ENCODE results near the gene PRSS12. TPM values are rescaled to one million over a fixed set of nuclear protein-coding genes. Genes with fewer than 3 reads are reported as not detected.

The PRSS12 gene
- total and polyA plus RNA-seq, 8 donors: 0.45 to 21.7 (median 9.0) TPM

DNA sequence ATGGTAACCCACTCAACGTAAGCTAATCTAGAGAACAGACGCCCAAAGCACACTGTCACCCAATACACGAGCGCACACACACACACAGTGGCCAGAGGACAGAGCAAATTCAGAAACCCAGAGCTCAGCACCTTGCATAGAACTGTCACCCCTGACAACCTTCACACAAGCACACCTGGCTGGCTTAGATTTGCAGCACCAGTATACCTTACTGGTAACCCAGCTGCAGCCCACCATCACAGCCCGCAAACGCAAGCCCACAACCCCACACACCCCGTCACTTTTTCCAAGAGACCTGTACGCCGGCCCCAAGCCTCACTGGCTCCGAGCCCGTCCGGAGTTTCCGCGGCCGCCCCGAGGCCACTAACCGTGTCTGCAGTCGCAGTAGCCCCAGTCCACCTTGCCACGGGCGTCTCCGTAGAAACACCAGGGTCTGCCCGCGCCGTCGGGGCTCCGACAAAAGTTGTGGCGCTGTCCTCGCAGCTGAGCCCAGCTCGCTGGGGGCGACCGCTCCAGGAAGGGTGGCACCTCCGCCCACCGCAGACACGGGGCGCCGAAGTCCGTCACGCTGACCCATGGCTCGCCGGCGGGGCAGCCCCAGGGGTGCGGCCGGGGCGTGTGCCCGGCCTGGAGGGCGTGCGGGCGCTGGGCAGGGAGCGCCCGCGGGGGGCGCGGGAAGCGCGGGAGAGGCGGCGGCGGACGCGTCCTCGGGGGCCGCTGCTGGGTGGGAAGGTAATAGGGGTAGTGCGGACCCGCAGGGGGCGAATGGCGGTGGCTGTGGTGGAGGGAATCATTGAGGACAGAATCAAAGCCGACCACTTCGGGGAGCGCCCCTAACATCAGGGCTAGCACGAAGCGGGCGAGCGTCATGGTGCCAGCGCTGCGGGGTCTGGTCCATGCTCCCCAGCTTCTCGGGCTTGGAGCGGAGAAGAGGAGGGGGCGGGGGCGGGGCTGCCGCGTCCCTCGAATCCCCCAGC, 664 bp downstream of the PRSS12 start:
- TF ChIP-seq POLR2A (IDR thresholded peaks at IDR 0.05) (no peak), POLR2AphosphoS5 (IDR thresholded peaks at IDR 0.05) (peak in 1 of 3 donors; percentile 15), EP300 (IDR thresholded peaks at IDR 0.05) (no peak)
- TF ChIP-seq, protein P1, sequence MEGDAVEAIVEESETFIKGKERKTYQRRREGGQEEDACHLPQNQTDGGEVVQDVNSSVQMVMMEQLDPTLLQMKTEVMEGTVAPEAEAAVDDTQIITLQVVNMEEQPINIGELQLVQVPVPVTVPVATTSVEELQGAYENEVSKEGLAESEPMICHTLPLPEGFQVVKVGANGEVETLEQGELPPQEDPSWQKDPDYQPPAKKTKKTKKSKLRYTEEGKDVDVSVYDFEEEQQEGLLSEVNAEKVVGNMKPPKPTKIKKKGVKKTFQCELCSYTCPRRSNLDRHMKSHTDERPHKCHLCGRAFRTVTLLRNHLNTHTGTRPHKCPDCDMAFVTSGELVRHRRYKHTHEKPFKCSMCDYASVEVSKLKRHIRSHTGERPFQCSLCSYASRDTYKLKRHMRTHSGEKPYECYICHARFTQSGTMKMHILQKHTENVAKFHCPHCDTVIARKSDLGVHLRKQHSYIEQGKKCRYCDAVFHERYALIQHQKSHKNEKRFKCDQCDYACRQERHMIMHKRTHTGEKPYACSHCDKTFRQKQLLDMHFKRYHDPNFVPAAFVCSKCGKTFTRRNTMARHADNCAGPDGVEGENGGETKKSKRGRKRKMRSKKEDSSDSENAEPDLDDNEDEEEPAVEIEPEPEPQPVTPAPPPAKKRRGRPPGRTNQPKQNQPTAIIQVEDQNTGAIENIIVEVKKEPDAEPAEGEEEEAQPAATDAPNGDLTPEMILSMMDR (IDR thresholded peaks at IDR 0.05): no peak
- Histone ChIP-seq H3K4me1 (peaks cover 14 to 24% (median 21%) of the 10 kb centered on the region in 4 donors), H3K4me3 (peak overlapping the region; percentile 58 to 67 (median 60)), H3K9me3 (no peaks in the 10 kb centered on the region), H3K27me3 (peaks cover 0 to 56% (median 26%) of the 10 kb centered on the region in 3 donors), H3K27ac (peak overlapping the region; percentile 52 to 93 (median 77)), H3K36me3 (no peaks in the 10 kb centered on the region)
- intact Hi-C loops (cut with DNase I; ENCODE audit: low total_unique reads): loop anchor here (5.0 kb wide), 1 partner anchor 70 kb away; no protein-coding TSS in a partner anchor
- DNase-seq: peak; percentile 51 to 75
- 2 to 11% (median 3%) methylated on average over 19 to 82 of the region's 82 CpGs for WGBS, 5 donors

DNA sequence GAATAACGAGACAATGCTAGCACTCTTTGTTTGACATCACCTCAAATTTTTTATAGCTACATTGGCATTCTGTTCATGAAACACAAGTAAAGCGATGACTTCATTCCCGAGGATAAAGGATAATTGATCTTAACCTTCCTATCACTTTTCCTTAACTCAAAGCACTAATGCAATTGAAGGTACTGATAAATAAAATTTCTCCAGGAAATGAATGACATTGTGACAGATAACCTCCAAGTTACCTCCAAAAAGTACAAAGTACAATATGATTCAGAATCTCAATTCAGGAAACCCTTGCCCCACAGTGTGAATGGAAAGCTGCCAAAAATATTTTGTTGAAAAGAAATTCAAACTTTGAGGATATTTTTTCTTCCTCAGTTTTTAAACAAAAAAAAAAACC, 1.8 kb downstream of the PRSS12 start:
- Histone ChIP-seq H3K4me3 (peak overlapping the region in 1 of 4 donors; percentile 67), H3K4me1 (peaks cover 14 to 24% (median 21%) of the 10 kb centered on the region in 4 donors), H3K36me3 (no peaks in the 10 kb centered on the region), H3K27me3 (peaks cover 0 to 46% (median 26%) of the 10 kb centered on the region in 3 donors), H3K27ac (peak overlapping the region in 2 of 5 donors; percentile 77 to 82), H3K9me3 (no peaks in the 10 kb centered on the region)
- DNase-seq: peak in 1 of 2 donors; percentile 17
- 28 to 49% (median 39%) methylated on average over 3 of the region's 3 CpGs for WGBS, 5 donors
- intact Hi-C loops (cut with DNase I; ENCODE audit: low total_unique reads): loop anchor here (5.0 kb wide), 1 partner anchor 69 kb away; no protein-coding TSS in a partner anchor
- TF ChIP-seq, protein P1 (IDR thresholded peaks at IDR 0.05): no peak
- no peak for TF ChIP-seq POLR2AphosphoS5 (IDR thresholded peaks at IDR 0.05)
- no peak for TF ChIP-seq POLR2A (IDR thresholded peaks at IDR 0.05)
- TF ChIP-seq EP300 (IDR thresholded peaks at IDR 0.05): no peak

DNA sequence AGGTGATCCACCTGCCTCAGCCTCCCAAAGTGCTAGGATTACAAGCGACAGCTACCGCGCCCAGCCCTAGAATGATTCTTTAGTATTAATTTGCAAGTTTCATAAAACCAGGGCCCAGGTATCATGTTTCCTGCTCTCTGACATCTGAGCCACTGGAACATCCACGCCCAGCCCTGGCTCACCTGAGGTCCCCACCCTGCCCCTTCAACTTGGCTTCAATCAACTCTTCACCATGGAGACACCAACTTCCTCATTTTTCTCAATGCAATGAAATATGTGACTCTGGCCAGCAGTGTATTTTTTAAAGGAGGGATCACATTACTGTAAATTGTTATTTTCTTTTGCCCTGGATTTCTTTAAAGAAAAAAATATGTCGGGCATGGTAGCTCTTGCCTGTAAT, 3.9 kb downstream of the PRSS12 start:
- Histone ChIP-seq H3K36me3 (no peaks in the 10 kb centered on the region), H3K27me3 (peaks cover 0 to 26% (median 20%) of the 10 kb centered on the region in 3 donors), H3K4me1 (peaks cover 14 to 22% (median 21%) of the 10 kb centered on the region in 4 donors), H3K27ac (no peak overlapping the region), H3K9me3 (no peaks in the 10 kb centered on the region), H3K4me3 (no peak overlapping the region)
- WGBS, 5 donors: 81 to 92% (median 82%) methylated on average over 5 of the region's 5 CpGs
- no peak for TF ChIP-seq POLR2A (IDR thresholded peaks at IDR 0.05)
- TF ChIP-seq POLR2AphosphoS5 (IDR thresholded peaks at IDR 0.05): no peak
- TF ChIP-seq, protein P1 (IDR thresholded peaks at IDR 0.05): no peak
- no peak for TF ChIP-seq EP300 (IDR thresholded peaks at IDR 0.05)
- DNase-seq: peak in 1 of 2 donors; percentile 62
- intact Hi-C loops (cut with DNase I; ENCODE audit: low total_unique reads): no loop called here

DNA sequence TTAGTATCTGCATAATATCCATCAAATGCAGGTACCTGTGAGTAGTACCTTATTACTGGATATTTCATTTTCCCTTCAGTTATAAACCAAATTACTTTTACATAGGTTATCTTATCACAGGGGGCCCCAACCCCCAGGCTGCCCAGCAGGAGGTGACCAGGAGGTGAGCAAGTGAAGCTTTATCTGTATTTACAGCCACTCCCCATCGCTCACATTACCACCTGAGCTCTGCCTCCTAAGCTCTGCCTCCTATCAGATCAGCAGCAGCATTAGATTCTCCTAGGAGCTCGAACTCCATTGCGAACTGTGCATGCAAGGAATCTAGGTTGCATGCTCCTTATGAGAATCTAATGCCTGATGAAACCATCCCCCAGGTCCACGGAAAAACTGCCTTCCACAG, 6.3 kb downstream of the PRSS12 start:
- peaks cover 0 to 2% (median 0%) of the 10 kb centered on the region in 3 donors for H3K27me3 ChIP-seq
- intact Hi-C loops (cut with DNase I; ENCODE audit: low total_unique reads): no loop called here
- no peaks in the 10 kb centered on the region for H3K9me3 ChIP-seq
- peaks cover 0 to under 1% (median 0%) of the 10 kb centered on the region in 4 donors for H3K4me1 ChIP-seq
- DNase-seq: no peak
- no peak overlapping the region for H3K4me3 ChIP-seq
- 40 to 66% (median 58%) methylated on average over 4 of the region's 4 CpGs for WGBS, 5 donors
- no peaks in the 10 kb centered on the region for H3K36me3 ChIP-seq
- TF ChIP-seq POLR2AphosphoS5 (IDR thresholded peaks at IDR 0.05): peak in 1 of 3 donors; percentile 50
- TF ChIP-seq EP300 (IDR thresholded peaks at IDR 0.05): no peak
- TF ChIP-seq POLR2A (IDR thresholded peaks at IDR 0.05): no peak
- H3K27ac ChIP-seq: peak overlapping the region in 1 of 5 donors; percentile 28

All from stomach (tissue), 9 donors.